Trophoblast cell (in vitro differentiated cells and primary cell): ENCODE data around the gene CTSS.
A peak's percentile ranks its signal among the peaks of the same experiment; 100 is the strongest.
"Not testable (repeated sequence)": the region's sequence is repeated elsewhere in the genome, so short reads cannot be mapped to it uniquely, and the experiment has no call there.

Experiments
- DNase-seq, 2 donors: peaks; one replicate each; pipeline ENCODE4 v3.0.0-alpha.2; 2016
- H2AFZ ChIP-seq: 2 replicates; pipeline ENCODE4 v1.6.1; 2013; ENCODE audit warnings: low read length, moderate library complexity, mild to moderate bottlenecking; ENCODE audit not compliant: insufficient read depth, poor library complexity
- H2AK5ac ChIP-seq: 2 replicates; pipeline ENCODE4 v1.6.1; 2013; ENCODE audit warnings: mild to moderate bottlenecking, low read length
- H2BK120ac ChIP-seq: 2 replicates; pipeline ENCODE4 v1.6.1; 2013; ENCODE audit warnings: low read length, mild to moderate bottlenecking, moderate library complexity; ENCODE audit not compliant: insufficient read depth, poor library complexity
- H2BK12ac ChIP-seq: 2 replicates; pipeline ENCODE4 v1.6.1; 2013; ENCODE audit warnings: mild to moderate bottlenecking, low read length, moderate library complexity
- H2BK5ac ChIP-seq: 2 replicates; pipeline ENCODE4 v1.6.1; 2013; ENCODE audit warnings: low read length, low read depth, moderate library complexity, mild to moderate bottlenecking; ENCODE audit not compliant: poor library complexity
- H3K14ac ChIP-seq: 2 replicates; pipeline ENCODE4 v1.6.1; 2013; ENCODE audit warnings: mild to moderate bottlenecking, low read length
- H3K18ac ChIP-seq: 2 replicates; pipeline ENCODE4 v1.6.1; 2013; ENCODE audit warnings: mild to moderate bottlenecking, low read length
- H3K23ac ChIP-seq: 2 replicates; pipeline ENCODE4 v1.6.1; 2013; ENCODE audit warnings: low read length
- H3K27ac ChIP-seq: 2 replicates; pipeline ENCODE4 v1.5.1; 2013; ENCODE audit warnings: low read depth, mild to moderate bottlenecking, inconsistent platforms, low read length, moderate library complexity
- H3K27me3 ChIP-seq: 2 replicates; pipeline ENCODE4 v1.6.1; 2013; ENCODE audit warnings: inconsistent platforms, mild to moderate bottlenecking, low read length, moderate library complexity; ENCODE audit not compliant: insufficient read depth
- H3K36me3 ChIP-seq, 2 experiments: 1 replicate in 1 of 2; 2 replicates in 1 of 2; pipeline ENCODE4 v1.6.1; 2013; ENCODE audit warnings: low read length in 2 of 2, mild to moderate bottlenecking in 2 of 2, moderate library complexity in 1 of 2; ENCODE audit not compliant: insufficient read depth in 2 of 2, control insufficient read depth in 1 of 2
- H3K4ac ChIP-seq: 2 replicates; pipeline ENCODE4 v1.6.1; 2013; ENCODE audit warnings: low read depth, mild to moderate bottlenecking, low read length, moderate library complexity
- H3K4me1 ChIP-seq, 2 experiments: 1 replicate in 1 of 2; 2 replicates in 1 of 2; pipeline ENCODE4 v1.6.1; 2013; ENCODE audit warnings: low read length in 2 of 2, mild to moderate bottlenecking in 2 of 2, moderate library complexity in 1 of 2; ENCODE audit not compliant: insufficient read depth in 2 of 2, control insufficient read depth in 1 of 2
- H3K4me2 ChIP-seq: 2 replicates; pipeline ENCODE4 v1.6.1; 2013; ENCODE audit warnings: inconsistent platforms, mild to moderate bottlenecking, low read length, moderate library complexity
- H3K4me3 ChIP-seq: 2 replicates; pipeline ENCODE4 v1.5.1; 2013; ENCODE audit warnings: mild to moderate bottlenecking, low read depth, low read length, inconsistent platforms
- H3K79me1 ChIP-seq: one replicate; pipeline ENCODE4 v1.6.1; 2013; ENCODE audit warnings: low read length
- H3K79me2 ChIP-seq: 2 replicates; pipeline ENCODE4 v1.6.1; 2013; ENCODE audit warnings: low read length, mild to moderate bottlenecking; ENCODE audit not compliant: control insufficient read depth, insufficient read depth, poor library complexity
- H3K9ac ChIP-seq: 2 replicates; pipeline ENCODE4 v1.6.1; 2013; ENCODE audit warnings: mild to moderate bottlenecking, low read length
- H3K9me3 ChIP-seq: 2 replicates; pipeline ENCODE4 v1.6.1; 2013; ENCODE audit warnings: low read depth, mild to moderate bottlenecking, control low read depth, inconsistent platforms, low read length; ENCODE audit not compliant: insufficient read depth
- H4K12ac ChIP-seq: 2 replicates; pipeline ENCODE4 v1.6.1; 2013; ENCODE audit warnings: low read depth, mild to moderate bottlenecking, low read length, moderate library complexity
- H4K8ac ChIP-seq: 2 replicates; pipeline ENCODE4 v1.6.1; 2013; ENCODE audit warnings: low read depth, mild to moderate bottlenecking, low read length, moderate library complexity
- H4K91ac ChIP-seq: one replicate; pipeline ENCODE4 v1.6.1; 2013; ENCODE audit warnings: low read depth, mild to moderate bottlenecking, low read length, moderate library complexity
- whole genome bisulfite sequencing: extraction: QIAGEN DNeasy Blood & Tissue Kit; methylation state at CpG from one replicate; pipeline ENCODE4 v1.1.7; 2013; ENCODE audit warnings: missing lambda C conversion rate; ENCODE audit not compliant: insufficient read length, insufficient coverage; ENCODE audit errors: extremely low coverage; 5-methylcytosine and 5-hydroxymethylcytosine counted together

CTSS gene

DNA sequence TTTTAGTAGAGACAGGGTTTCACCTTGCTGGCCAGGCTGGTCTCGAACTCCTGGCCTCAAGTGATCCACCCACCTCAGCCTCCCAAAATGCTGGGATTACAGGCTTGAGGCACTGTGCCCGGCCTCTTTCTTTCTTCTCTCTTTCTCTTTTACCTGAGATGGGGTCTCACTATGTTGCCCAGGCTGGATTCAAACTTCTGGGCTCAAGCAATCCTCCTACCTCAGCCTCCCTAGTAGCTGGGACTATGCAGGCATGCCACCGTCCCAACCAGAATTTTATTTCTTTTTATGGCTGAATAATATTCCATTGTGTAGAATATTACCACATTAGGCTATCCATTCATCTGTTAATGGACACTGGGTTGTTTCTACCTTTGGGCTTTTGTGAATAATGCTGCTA lies 28.2 kb upstream of the CTSS start:
- not testable (repeated sequence) for DNase-seq, H2BK5ac ChIP-seq

GRCh38 chr1:150793221-150793620 lies 27.6 kb upstream of the CTSS start:
- Histone ChIP-seq H2BK5ac (no peak overlapping the region), H3K27me3 (no peaks in the 10 kb centered on the region), H3K14ac (no peak overlapping the region), H2AFZ (no peak overlapping the region), H3K4me1 (peaks cover 0 to 3% of the 10 kb centered on the region in 2 experiments), H3K79me1 (no peaks in the 10 kb centered on the region), H2BK12ac (no peak overlapping the region), H3K4me3 (no peak overlapping the region), H2AK5ac (no peak overlapping the region), H4K8ac (no peak overlapping the region), H3K79me2 (no peaks in the 10 kb centered on the region), H3K4me2 (no peak overlapping the region), H3K4ac (no peak overlapping the region), H3K9ac (no peak overlapping the region), H3K36me3 (peaks cover 0 to 3% of the 10 kb centered on the region in 2 experiments), H4K91ac (no peak overlapping the region), H3K27ac (no peak overlapping the region), H3K18ac (no peak overlapping the region), H2BK120ac (no peak overlapping the region), H4K12ac (no peak overlapping the region), H3K23ac (no peak overlapping the region), H3K9me3 (no peaks in the 10 kb centered on the region)
- no peak for DNase-seq
- no CpG with 5 or more reads among the region's 1 CpG for WGBS

More for the DNA sequence above, 28.2 kb upstream of the CTSS start:
- not testable (repeated sequence) for H3K9ac ChIP-seq, H3K23ac ChIP-seq, H2BK120ac ChIP-seq, H3K27me3 ChIP-seq, H3K79me1 ChIP-seq, H2BK12ac ChIP-seq, H3K4me3 ChIP-seq, H3K27ac ChIP-seq, H3K4me2 ChIP-seq, H3K9me3 ChIP-seq, H3K4me1 ChIP-seq, H3K14ac ChIP-seq, H2AK5ac ChIP-seq, H3K4ac ChIP-seq, H3K79me2 ChIP-seq, H3K18ac ChIP-seq, H2AFZ ChIP-seq, H4K91ac ChIP-seq, H4K12ac ChIP-seq, H4K8ac ChIP-seq, H3K36me3 ChIP-seq
- WGBS = no CpG with 5 or more reads among the region's 3 CpGs

GRCh38 chr1:150791585-150791984 lies 26.0 kb upstream of the CTSS start:
- Histone ChIP-seq H4K12ac (no peak overlapping the region), H2BK12ac (no peak overlapping the region), H3K23ac (no peak overlapping the region), H3K27me3 (no peaks in the 10 kb centered on the region), H3K18ac (no peak overlapping the region), H4K8ac (no peak overlapping the region), H3K9me3 (no peaks in the 10 kb centered on the region), H3K79me1 (no peaks in the 10 kb centered on the region), H3K36me3 (peaks cover 0 to 2% of the 10 kb centered on the region in 2 experiments), H3K4me1 (peaks cover 0 to 3% of the 10 kb centered on the region in 2 experiments), H2AFZ (no peak overlapping the region), H3K4me2 (no peak overlapping the region), H2BK120ac (no peak overlapping the region), H2AK5ac (no peak overlapping the region), H2BK5ac (no peak overlapping the region), H3K9ac (no peak overlapping the region), H3K4me3 (no peak overlapping the region), H3K4ac (no peak overlapping the region), H3K79me2 (no peaks in the 10 kb centered on the region), H3K14ac (no peak overlapping the region), H3K27ac (no peak overlapping the region), H4K91ac (no peak overlapping the region)
- no peak for DNase-seq
- 100% methylated on average over 3 of the region's 4 CpGs for WGBS

GRCh38 chr1:150789396-150789795 lies 23.8 kb upstream of the CTSS start:
- Histone ChIP-seq H3K9me3 (no peaks in the 10 kb centered on the region), H2BK5ac (peak overlapping the region; percentile 25), H4K91ac (no peak overlapping the region), H3K9ac (no peak overlapping the region), H3K36me3 (no peaks in the 10 kb centered on the region), H3K4ac (no peak overlapping the region), H3K18ac (no peak overlapping the region), H3K23ac (no peak overlapping the region), H4K12ac (no peak overlapping the region), H3K4me3 (no peak overlapping the region), H3K79me1 (no peaks in the 10 kb centered on the region), H3K14ac (no peak overlapping the region), H2AFZ (no peak overlapping the region), H3K4me2 (no peak overlapping the region), H2BK12ac (no peak overlapping the region), H3K79me2 (no peaks in the 10 kb centered on the region), H4K8ac (no peak overlapping the region), H3K27ac (no peak overlapping the region), H3K27me3 (no peaks in the 10 kb centered on the region), H2AK5ac (no peak overlapping the region), H3K4me1 (peaks cover 0 to 3% of the 10 kb centered on the region in 2 experiments), H2BK120ac (no peak overlapping the region)
- peak; percentile 39 to 82 for DNase-seq
- no CpG with 5 or more reads among the region's 4 CpGs for WGBS
